Embryonic facial prominence (tissue), 1 donor: ENCODE results near the gene UFC1.

Source experiments
- DNase-seq: peaks from one replicate; pipeline ENCODE4 v3.0.0-alpha.2; 2016; ENCODE audit errors: extremely low spot score

Gene UFC1

DNA sequence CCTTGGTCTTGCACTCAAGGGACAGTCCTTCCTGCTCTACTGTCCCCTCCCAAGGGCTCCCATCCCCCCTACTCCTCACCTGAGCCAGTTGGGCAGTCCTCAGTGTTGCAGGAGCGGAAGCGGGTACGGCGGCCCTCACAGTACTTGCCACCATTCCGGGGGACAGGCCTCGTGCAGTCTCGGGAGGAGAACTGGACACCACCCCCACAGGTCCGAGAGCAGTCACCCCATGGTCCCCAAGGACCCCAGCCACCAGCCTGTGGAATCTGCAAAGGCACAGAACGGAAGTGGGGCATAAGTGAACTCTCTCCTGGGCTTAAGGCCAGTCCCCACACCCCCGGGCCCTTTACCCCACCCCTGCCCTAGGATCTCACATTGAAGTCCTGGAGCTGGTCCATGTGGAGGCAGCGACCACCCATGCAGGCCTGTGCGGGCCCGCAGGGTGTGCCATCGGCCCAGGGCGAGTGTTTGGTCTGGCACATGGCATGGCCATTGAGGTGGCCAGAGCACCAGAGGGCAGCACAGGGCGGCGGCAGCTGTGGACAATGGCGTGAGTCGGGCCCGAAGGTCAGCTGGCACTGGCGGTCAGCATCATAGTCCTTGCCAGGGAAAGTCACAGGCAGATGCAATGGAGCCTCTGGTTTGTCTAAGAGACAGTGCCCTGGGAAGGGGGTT is 39.9 kb downstream of the UFC1 start:
- no peak for DNase-seq

- no peak for DNase-seq
These were observed 41.4 kb downstream of the UFC1 start for GRCh38 chr1:161195171-161195570.

DNA sequence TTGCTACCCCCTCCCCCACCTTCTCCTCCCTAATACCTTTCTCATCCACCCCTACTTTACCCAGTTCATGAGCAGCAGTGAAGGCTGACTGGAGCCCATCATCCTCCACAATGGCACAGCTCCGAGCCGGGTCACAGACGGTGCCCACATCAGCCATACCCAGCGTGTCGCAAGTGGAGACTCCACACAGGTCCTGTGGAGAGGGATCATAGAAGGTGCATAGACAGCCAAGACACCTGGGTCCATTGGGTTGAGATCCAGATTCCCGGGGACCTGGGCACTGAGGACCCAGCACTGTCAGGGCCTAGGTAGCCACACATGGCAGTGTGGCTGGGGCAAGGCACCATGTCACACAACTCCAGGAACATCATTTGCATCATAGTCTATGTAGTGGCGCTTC is 42.3 kb downstream of the UFC1 start:
- DNase-seq: no peak

DNA sequence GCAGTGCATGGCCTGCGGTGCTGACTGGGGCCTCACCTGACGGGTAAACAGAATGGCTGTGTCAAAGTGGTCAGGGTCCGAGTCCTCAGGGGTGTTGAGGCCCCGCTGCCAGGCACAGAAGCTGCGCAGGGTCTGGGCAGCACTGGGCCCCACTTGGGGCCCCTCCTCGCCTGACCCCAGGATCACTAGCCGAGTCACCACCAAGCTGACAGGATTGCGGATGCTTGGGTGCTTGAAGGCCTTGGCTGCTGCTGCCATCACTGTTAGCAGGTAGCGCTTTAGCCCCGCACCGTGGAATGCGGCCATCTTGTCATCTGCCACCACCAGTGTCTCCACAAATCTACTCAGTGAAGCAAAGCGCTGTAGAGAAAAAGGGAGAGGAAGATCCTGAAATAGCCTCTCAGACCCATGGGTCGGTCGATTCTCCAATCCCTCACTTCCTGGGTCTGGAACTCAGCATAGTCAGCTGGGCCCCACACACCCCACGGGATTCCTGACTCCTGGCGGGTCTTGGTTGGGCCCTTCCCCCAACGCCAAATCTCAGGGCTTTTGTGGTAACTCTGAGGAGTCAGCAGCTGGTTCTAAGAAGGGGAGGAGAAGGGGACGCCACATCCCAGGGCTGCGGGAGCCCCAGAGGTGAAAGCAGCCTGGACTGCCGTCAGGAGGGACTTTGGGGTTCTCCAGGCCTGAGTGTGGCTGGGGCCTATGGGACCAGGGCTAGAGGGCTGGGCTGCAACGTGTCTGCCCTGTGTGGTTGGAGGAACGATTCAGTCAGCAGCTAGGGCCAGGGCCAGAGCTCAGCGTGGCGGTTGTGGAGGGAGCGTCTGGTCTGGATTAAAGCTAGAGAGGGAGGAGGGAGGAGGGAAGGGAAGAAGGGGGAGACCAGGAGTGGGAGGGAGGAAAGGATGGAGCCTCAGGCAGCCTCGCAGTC is 43.0 kb downstream of the UFC1 start:
- DNase-seq: peak; percentile 70

- DNase-seq: no peak
These were observed 43.9 kb downstream of the UFC1 start for GRCh38 chr1:161197560-161198193.

- no peak for DNase-seq
These were observed 44.6 kb downstream of the UFC1 start for GRCh38 chr1:161198194-161198896.

- peak; percentile 77 for DNase-seq
These were observed 45.2 kb downstream of the UFC1 start, which contains the start of gene ADAMTS4 for GRCh38 chr1:161198897-161199431. Gene ADAMTS4, minus strand, starts transcription at chr1:161199054. Its CDS starts 427 bp downstream, at chr1:161198627.

- DNase-seq: no peak
These were observed 45.8 kb downstream of the UFC1 start for GRCh38 chr1:161199506-161200139.

DNA sequence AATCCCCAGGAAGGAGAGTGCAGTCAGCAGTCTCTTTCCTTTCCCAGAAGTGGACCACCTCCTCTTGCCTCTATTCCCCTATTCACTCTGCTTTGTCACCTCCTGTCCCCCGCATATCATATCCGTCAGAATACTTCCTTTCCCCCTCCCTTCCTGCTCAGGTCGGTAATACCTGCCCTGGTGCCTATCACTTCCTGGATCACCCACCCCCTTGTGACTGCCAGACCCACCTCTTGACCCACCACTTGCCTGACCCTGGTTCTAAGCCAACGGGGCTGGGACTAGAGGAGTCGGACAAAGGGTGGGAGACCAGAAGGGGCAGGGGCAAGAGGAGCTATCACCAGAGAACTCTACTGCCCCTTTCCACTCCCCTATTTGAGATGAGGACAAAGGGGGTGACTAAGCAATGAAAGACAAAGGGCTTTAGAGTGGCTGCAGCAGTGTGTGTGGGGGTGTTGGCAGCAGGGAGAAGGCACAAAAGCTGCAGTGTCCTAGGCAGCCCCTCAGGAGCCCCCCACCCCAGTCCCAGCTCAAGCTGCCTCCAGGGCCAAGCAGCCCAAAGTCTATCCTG is 46.7 kb downstream of the UFC1 start:
- DNase-seq: no peak

DNA sequence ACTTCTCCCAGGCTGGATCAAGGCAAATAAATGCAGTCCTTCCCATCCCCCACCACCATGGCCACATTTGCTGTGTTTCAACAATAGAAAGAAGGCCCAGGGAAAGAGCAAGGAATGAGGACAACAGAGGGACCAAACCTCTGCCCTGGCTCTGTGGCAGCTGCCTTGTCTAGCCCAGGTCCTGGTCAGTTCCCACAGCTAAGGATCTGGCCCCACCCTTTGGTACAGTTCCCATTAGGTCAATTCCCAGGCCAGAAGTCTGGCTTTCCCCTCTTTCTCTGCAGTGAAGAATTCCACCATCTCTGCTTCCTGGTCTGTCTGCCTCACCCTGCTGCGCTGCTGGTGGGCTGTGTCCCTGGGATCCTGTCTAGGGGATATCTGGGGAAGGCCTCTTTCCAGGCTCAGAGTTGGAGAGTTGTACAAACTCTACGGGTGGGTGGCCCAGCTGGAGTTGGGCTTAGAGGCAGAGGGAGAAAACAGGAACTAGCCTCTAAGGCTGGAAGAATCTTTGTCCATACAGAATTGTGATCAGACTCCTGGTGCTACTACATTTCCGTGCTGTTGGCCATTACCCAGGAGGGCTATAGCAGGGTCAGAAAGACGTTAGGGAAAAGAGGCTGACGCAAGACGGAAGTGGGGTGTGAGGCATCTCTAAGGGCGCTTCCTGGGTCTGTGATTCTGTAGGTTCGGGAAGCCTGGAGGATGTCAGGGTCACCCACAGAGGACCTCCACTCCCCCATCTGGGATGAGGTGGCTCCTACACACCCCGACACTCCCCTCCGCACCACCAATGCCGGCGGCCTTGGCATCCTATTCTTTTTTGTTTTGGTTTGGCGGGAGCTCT is 47.4 kb downstream of the UFC1 start:
- DNase-seq: no peak

DNA sequence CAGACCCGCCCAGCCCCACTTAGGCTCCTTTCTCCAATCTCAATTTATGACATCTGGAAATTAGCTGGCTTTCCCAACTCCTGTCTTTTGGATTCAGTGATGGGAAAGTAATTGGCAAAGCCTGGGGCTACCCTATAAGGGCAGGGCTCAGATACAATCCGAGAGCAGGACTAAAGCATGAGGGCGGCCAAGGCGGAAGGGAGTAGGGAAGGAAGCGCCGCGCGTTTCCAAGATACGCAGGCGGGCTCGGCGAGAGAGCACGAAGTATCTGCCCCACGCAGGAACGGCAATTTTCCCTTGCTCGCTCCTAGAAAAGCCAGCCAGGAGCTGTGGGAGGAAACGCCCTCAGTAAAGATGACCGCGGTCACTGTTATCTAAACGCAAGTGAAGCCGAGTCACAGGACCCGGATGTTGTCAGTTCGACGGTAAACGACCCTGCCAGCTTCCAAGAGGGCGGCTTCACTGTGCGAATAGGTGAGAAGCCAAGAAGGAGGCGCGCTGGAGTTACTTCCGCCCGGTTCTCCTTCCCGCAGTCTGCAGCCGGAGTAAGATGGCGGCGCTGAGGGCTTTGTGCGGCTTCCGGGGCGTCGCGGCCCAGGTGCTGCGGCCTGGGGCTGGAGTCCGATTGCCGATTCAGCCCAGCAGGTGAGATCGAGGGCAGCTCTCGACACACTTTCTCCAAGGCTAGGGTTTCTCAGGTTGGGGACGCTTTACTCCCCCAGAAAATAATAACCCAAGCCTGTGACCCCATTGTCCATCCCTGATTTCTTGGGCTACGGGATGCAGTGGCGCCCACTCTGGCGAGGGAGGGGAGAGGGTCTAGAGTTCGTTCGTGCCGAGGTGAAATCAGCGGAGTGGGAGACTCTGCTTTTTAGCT is 48.3 kb downstream of the UFC1 start, which contains the start of gene NDUFS2:
TSS of gene NDUFS2 (plus strand) at position 532 of the 877 bp plus-strand sequence. CDS start at position 551, 19 bp downstream.
- peak; percentile 98 for DNase-seq

DNA sequence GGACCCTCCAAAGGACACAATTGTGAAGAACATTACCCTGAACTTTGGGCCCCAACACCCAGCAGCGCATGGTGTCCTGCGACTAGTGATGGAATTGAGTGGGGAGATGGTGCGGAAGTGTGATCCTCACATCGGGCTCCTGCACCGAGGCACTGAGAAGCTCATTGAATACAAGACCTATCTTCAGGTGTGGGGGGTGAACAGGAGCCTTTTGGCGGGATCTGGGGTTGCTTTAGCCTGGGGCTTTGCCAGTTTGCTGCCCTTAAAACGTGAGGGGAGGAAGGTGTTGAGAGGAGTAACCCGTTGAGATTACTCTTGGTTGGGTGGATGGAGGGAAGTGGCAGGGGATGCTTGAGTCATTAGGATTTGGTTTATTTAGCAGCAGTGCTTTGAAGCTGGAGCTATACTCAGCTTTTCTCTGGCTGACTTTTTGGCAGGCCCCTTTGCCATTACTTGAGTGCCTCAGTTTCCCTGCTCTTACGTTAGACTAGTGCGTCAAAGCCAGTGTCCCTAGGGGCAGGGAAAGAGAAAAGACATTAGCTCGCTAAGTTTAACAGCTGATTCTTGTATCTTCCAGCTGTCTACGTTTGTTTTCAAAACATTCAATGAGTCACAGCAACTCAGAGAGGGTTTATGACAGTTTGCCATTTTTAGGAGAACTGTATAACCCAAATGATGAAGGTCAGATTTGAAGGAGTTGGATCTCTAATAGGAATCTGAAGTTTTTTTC is 52.8 kb downstream of the UFC1 start:
- DNase-seq: no peak

DNA sequence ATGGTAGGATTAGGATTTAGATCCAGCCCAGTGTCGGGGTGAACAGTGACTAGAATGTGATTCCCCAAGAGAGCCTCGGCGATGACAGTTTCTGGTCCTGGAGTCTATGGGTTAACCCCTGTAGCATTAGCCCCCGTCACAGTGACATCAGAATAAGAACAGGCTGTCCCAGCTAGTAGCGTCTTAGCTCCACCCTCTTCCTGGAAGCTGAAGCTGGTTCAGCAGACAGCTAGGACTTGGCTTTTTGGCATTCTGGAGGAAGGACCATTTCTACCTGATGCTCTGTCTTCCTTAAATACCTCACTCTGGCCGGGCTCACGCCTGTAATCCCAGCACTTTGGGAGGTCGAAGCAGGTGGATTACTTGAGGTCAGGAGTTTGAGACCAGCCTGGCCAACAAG is 53.4 kb downstream of the UFC1 start:
- no peak for DNase-seq
